SK-N-SH treated with all-trans-retinoic acid at 6 μM for 48 hours (cell line): ENCODE measurements around the gene SAMD15.

ENCODE experiments used
- ARNTL ChIP-seq: fragments of 450-650 bp; formaldehyde crosslinking; IDR thresholded peaks from 2 replicates; pipeline ENCODE4 v1.5.0; 2020; ENCODE audit warnings: low read depth, mild to moderate bottlenecking, moderate library complexity, borderline replicate concordance
- ESRRG ChIP-seq: fragments of 250-450 bp; sonication (Bioruptor Pico); IDR thresholded peaks from 2 replicates; pipeline ENCODE4 v1.6.1; 2021; ENCODE audit warnings: mild to moderate bottlenecking
- ISL1 ChIP-seq: fragments of 250-450 bp; sonication (Bioruptor Pico); IDR thresholded peaks from 2 replicates; pipeline ENCODE4 v2.1.2; 2022; ENCODE audit warnings: mild to moderate bottlenecking, moderate library complexity
- PPARA ChIP-seq: fragments of 250-450 bp; sonication (Bioruptor Pico); IDR thresholded peaks from 2 replicates; pipeline ENCODE4 v1.5.0; 2020; ENCODE audit warnings: mild to moderate bottlenecking, borderline replicate concordance
- TOX ChIP-seq: fragments of 250-450 bp; sonication (Bioruptor Pico); IDR thresholded peaks from 2 replicates; pipeline ENCODE4 v1.8.0; 2021; ENCODE audit warnings: mild to moderate bottlenecking, moderate library complexity, borderline replicate concordance
- ZFP3 ChIP-seq: fragments of 250-450 bp; sonication (Bioruptor Pico); IDR thresholded peaks from 2 replicates; pipeline ENCODE4 v1.5.0; 2020; ENCODE audit warnings: mild to moderate bottlenecking, moderate library complexity
- ZFP30 ChIP-seq: fragments of 450-650 bp; formaldehyde crosslinking; IDR thresholded peaks from 2 replicates; pipeline ENCODE4 v1.5.0; 2022; ENCODE audit warnings: mild to moderate bottlenecking, moderate library complexity
- ZNF565 ChIP-seq: fragments of 450-650 bp; formaldehyde crosslinking; conservative IDR thresholded peaks from 2 replicates; pipeline ENCODE4 v1.5.0; 2020; ENCODE audit warnings: low read depth, mild to moderate bottlenecking, moderate library complexity
- TF ChIP-seq, protein P1 (sequence below): fragments of 250-450 bp; sonication (Bioruptor Pico); IDR thresholded peaks from 2 replicates; pipeline ENCODE4 v1.8.0; 2020; ENCODE audit warnings: mild to moderate bottlenecking, moderate library complexity, borderline replicate concordance
- TF ChIP-seq, protein P2 (sequence below): fragments of 250-450 bp; sonication (Bioruptor Pico); IDR thresholded peaks from 2 replicates; pipeline ENCODE4 v1.5.0; 2020; ENCODE audit warnings: mild to moderate bottlenecking, moderate library complexity

DNA sequence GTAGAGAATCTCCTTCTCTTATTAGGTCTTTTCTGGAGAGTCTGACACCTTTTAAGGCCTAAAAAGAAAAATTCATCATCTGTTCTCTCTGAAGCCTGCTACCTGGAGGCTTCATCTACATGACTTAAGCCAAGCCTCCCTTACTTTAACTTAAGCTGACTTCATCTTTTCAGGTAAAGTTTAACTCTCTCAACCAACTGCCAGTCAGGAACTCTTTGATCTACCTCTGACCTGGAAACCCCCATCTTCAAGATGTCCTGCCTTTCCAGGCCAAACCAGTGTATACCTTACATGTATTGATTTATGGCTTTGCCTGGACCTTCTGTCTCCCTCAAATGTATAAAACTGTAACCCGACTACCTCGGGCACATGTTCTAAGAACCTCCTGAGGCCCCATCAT lies 38.9 kb upstream of the SAMD15 start:
- TF ChIP-seq PPARA (CRISPR knock-in tag) (no peak), ISL1 (no peak), ARNTL (CRISPR knock-in tag) (no peak), ZFP30 (no peak), ZFP3 (CRISPR knock-in tag) (no peak), ESRRG (CRISPR knock-in tag) (no peak), TOX (CRISPR knock-in tag) (no peak), ZNF565 (CRISPR knock-in tag) (no peak)
- TF ChIP-seq, protein P1, sequence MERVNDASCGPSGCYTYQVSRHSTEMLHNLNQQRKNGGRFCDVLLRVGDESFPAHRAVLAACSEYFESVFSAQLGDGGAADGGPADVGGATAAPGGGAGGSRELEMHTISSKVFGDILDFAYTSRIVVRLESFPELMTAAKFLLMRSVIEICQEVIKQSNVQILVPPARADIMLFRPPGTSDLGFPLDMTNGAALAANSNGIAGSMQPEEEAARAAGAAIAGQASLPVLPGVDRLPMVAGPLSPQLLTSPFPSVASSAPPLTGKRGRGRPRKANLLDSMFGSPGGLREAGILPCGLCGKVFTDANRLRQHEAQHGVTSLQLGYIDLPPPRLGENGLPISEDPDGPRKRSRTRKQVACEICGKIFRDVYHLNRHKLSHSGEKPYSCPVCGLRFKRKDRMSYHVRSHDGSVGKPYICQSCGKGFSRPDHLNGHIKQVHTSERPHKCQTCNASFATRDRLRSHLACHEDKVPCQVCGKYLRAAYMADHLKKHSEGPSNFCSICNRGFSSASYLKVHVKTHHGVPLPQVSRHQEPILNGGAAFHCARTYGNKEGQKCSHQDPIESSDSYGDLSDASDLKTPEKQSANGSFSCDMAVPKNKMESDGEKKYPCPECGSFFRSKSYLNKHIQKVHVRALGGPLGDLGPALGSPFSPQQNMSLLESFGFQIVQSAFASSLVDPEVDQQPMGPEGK (CRISPR knock-in tag), result no peak
- TF ChIP-seq, protein P2, sequence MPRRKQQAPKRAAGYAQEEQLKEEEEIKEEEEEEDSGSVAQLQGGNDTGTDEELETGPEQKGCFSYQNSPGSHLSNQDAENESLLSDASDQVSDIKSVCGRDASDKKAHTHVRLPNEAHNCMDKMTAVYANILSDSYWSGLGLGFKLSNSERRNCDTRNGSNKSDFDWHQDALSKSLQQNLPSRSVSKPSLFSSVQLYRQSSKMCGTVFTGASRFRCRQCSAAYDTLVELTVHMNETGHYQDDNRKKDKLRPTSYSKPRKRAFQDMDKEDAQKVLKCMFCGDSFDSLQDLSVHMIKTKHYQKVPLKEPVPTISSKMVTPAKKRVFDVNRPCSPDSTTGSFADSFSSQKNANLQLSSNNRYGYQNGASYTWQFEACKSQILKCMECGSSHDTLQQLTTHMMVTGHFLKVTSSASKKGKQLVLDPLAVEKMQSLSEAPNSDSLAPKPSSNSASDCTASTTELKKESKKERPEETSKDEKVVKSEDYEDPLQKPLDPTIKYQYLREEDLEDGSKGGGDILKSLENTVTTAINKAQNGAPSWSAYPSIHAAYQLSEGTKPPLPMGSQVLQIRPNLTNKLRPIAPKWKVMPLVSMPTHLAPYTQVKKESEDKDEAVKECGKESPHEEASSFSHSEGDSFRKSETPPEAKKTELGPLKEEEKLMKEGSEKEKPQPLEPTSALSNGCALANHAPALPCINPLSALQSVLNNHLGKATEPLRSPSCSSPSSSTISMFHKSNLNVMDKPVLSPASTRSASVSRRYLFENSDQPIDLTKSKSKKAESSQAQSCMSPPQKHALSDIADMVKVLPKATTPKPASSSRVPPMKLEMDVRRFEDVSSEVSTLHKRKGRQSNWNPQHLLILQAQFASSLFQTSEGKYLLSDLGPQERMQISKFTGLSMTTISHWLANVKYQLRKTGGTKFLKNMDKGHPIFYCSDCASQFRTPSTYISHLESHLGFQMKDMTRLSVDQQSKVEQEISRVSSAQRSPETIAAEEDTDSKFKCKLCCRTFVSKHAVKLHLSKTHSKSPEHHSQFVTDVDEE (CRISPR knock-in tag), result no peak
